Vein endothelial cell (primary cell): Measurements from ENCODE around the gene CYP21A2. TPM values are rescaled to one million over a fixed set of nuclear protein-coding genes. Genes with fewer than 3 reads are reported as not detected.

Experiments used
- small RNA-seq: library from RNA; depleted of rRNA; stranded (forward); fragments of <200 nt; gene quantifications from one replicate; pipeline ENCODE3, GENCODE V24; 2012
- total RNA-seq: library from RNA; depleted of rRNA; stranded (reverse); fragments of >200 nt; gene quantifications from 2 replicates; pipeline ENCODE4 v1.2.3, GENCODE V29; 2012

Gene CYP21A2
- under 0.01 TPM in 1 of 2 replicates, not detected in the other for total RNA-seq

DNA sequence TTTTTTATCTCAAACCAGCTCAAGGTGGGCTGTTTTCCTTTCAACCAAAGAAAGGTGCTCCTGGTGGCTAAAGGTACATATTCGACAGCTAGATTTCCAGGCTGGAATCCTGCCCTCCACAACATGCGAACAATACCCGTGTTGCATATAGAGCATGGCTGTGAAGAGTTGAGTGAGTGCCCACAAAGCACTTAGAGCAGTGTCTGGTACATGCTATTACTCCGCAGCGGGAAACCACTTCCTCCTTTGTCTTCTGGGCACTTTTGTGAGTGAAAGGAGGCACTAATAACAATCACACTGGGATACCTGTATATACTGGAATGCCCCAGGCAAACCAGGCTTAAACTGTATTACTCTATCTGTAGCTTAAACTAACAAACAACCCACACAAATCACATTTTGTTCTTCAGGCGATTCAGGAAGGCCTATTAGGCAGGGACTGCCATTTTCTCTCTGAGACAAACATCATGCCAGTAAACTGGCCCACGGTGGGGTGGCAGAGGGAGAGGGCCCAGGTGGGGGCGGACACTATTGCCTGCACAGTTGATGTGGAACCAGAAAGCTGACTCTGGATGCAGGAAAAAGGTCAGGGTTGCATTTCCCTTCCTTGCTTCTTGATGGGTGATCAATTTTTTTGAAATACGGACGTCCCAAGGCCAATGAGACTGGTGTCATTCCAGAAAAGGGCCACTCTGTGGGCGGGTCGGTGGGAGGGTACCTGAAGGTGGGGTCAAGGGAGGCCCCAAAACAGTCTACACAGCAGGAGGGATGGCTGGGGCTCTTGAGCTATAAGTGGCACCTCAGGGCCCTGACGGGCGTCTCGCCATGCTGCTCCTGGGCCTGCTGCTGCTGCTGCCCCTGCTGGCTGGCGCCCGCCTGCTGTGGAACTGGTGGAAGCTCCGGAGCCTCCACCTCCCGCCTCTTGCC is at the start of gene CYP21A2:
Gene CYP21A2, plus strand, starts transcription at position 818 of the 927 bp plus-strand sequence. Its CDS starts 8 bp downstream, at position 826.

GRCh38 chr6:32014547-32014946 is 23.7 kb upstream of the CYP21A2 start, which contains the start of gene C4B:
Gene C4B, plus strand, starts transcription at chr6:32014795. Its CDS starts 51 bp downstream, at chr6:32014846.

Small RNA genes within 50 kb of the gene (small RNA-seq; reads per million reads assigned to genes)
- gene RNA5SP206 = not detected

Other genes with a start within 250 kb of the CYP21A2 start
- 78.5 and 88.8 TPM in 2 replicates for gene VARS1, start 242.7 kb upstream of the CYP21A2 start, total RNA-seq
- 42.8 and 45.1 TPM in 2 replicates for gene LSM2, start 231.4 kb upstream of the CYP21A2 start, total RNA-seq
- gene HSPA1L, start 223.1 kb upstream of the CYP21A2 start, total RNA-seq = 0.98 and 1.1 TPM in 2 replicates
- 53.3 and 53.9 TPM in 2 replicates for gene HSPA1A, start 222.9 kb upstream of the CYP21A2 start, total RNA-seq
- 37.2 and 55.5 TPM in 2 replicates for gene HSPA1B, start 210.7 kb upstream of the CYP21A2 start, total RNA-seq
- 53.2 and 55.9 TPM in 2 replicates for gene NEU1, start 175.6 kb upstream of the CYP21A2 start, total RNA-seq
- under 0.01 and 0.29 TPM in 2 replicates for gene SLC44A4, start 159.4 kb upstream of the CYP21A2 start, total RNA-seq
- gene EHMT2, start 140.7 kb upstream of the CYP21A2 start, total RNA-seq = 37.7 and 51.6 TPM in 2 replicates
- 1.5 and 2.6 TPM in 2 replicates for gene ZBTB12, start 136.3 kb upstream of the CYP21A2 start, total RNA-seq
- 0.65 TPM in 1 of 2 replicates, not detected in the other for gene C2, start 110.7 kb upstream of the CYP21A2 start, total RNA-seq
- gene CFB, start 92.3 kb upstream of the CYP21A2 start, total RNA-seq = 0.98 and 1.2 TPM in 2 replicates
- gene NELFE, start 79.4 kb upstream of the CYP21A2 start, total RNA-seq = 94.7 and 131 TPM in 2 replicates
- 49.4 and 58.1 TPM in 2 replicates for gene SKIC2, start 79.2 kb upstream of the CYP21A2 start, total RNA-seq
- 13.1 and 15.2 TPM in 2 replicates for gene DXO, start 66.3 kb upstream of the CYP21A2 start, total RNA-seq
- gene C4A, start 56.4 kb upstream of the CYP21A2 start, total RNA-seq = 0.96 and 3.3 TPM in 2 replicates
- 0.33 and 0.76 TPM in 2 replicates for gene C4B, start 23.6 kb upstream of the CYP21A2 start, total RNA-seq
- 2.1 and 4.2 TPM in 2 replicates for gene TNXB, start 70.9 kb downstream of the CYP21A2 start, total RNA-seq
- 34.9 and 37.0 TPM in 2 replicates for gene ATF6B, start 89.8 kb downstream of the CYP21A2 start, total RNA-seq
- 7.4 and 9.5 TPM in 2 replicates for gene FKBPL, start 91.9 kb downstream of the CYP21A2 start, total RNA-seq
- gene PRRT1, start 113.5 kb downstream of the CYP21A2 start, total RNA-seq = not detected in 2 replicates
- 13.5 and 81.7 TPM in 2 replicates for gene PPT2, start 115.7 kb downstream of the CYP21A2 start, total RNA-seq
- gene EGFL8, start 126.2 kb downstream of the CYP21A2 start, total RNA-seq = 0.96 and 3.6 TPM in 2 replicates
- 20.0 and 32.3 TPM in 2 replicates for gene AGPAT1, start 137.7 kb downstream of the CYP21A2 start, total RNA-seq
- 44.0 and 52.3 TPM in 2 replicates for gene RNF5, start 140.0 kb downstream of the CYP21A2 start, total RNA-seq
- gene AGER, start 145.8 kb downstream of the CYP21A2 start, total RNA-seq = 0.48 TPM in 1 of 2 replicates, not detected in the other
- 43.5 and 53.6 TPM in 2 replicates for gene PBX2, start 151.8 kb downstream of the CYP21A2 start, total RNA-seq
- 9.8 and 18.0 TPM in 2 replicates for gene GPSM3, start 154.2 kb downstream of the CYP21A2 start, total RNA-seq
- 53.6 and 68.6 TPM in 2 replicates for gene NOTCH4, start 185.7 kb downstream of the CYP21A2 start, total RNA-seq